SK-N-MC (cell line): ENCODE measurements around the gene ANKRD11.
"Not testable (repeated sequence)": the region's sequence is repeated elsewhere in the genome, so short reads cannot be mapped to it uniquely, and the experiment has no call there.

Source experiments
- DNase-seq: peaks from one replicate; pipeline ENCODE4 v3.0.0-alpha.2; 2011; ENCODE audit warnings: low read depth, low spot score
- H3K27ac ChIP-seq: fragments of 200-600 bp; sonication (generic); 2 replicates; pipeline ENCODE4 v1.5.1; 2016; ENCODE audit warnings: mixed run types
- H3K36me3 ChIP-seq: fragments of 200-600 bp; sonication (generic); 2 replicates; pipeline ENCODE4 v1.6.1; 2017; ENCODE audit warnings: antibody characterized with exemption, low read length, mixed read lengths; ENCODE audit not compliant: insufficient read depth
- H3K4me3 ChIP-seq: fragments of 200-600 bp; sonication (generic); 2 replicates; pipeline ENCODE4 v1.5.1; 2016
- H3K9ac ChIP-seq: fragments of 200-600 bp; sonication (generic); 2 replicates; pipeline ENCODE4 v1.8.0; 2017; ENCODE audit warnings: mixed run types, mixed read lengths; ENCODE audit not compliant: insufficient read length
- H3K9me3 ChIP-seq: fragments of 200-600 bp; sonication (generic); 2 replicates; pipeline ENCODE4 v1.6.1; 2017; ENCODE audit warnings: low read depth, mild to moderate bottlenecking, antibody characterized with exemption, low read length, moderate library complexity, mixed read lengths
- EZH2 ChIP-seq: fragments of 200-600 bp; sonication (generic); IDR thresholded peaks from one replicate; pipeline ENCODE4 v1.6.1; 2017; ENCODE audit warnings: antibody characterized with exemption
- FOXP2 ChIP-seq: optimal IDR thresholded peaks from 2 replicates; pipeline ENCODE3; 2011; ENCODE audit warnings: mild to moderate bottlenecking, moderate library complexity; ENCODE audit not compliant: insufficient read depth; ENCODE audit errors: extremely low read length, control extremely low read depth
- POLR2AphosphoS5 ChIP-seq: IDR thresholded peaks from 2 replicates; pipeline ENCODE4 v1.6.1; 2012; ENCODE audit warnings: mild to moderate bottlenecking, low read depth, low read length, borderline replicate concordance

ANKRD11 gene

GRCh38 chr16:89397331-89397861 is 93.0 kb downstream of the ANKRD11 start:
- H3K9ac ChIP-seq, result no peak overlapping the region
- no peak for DNase-seq
- no peak overlapping the region for H3K4me3 ChIP-seq
- H3K36me3 ChIP-seq, result no peaks in the 10 kb centered on the region
- H3K27ac ChIP-seq, result no peak overlapping the region
- no peaks in the 10 kb centered on the region for H3K9me3 ChIP-seq
- TF ChIP-seq EZH2, result no peak

- no peak for DNase-seq
- no peaks in the 10 kb centered on the region for H3K9me3 ChIP-seq
- no peak overlapping the region for H3K4me3 ChIP-seq
- no peak overlapping the region for H3K27ac ChIP-seq
- no peak overlapping the region for H3K9ac ChIP-seq
- TF ChIP-seq FOXP2, result no peak
- TF ChIP-seq EZH2, result no peak
- no peak for TF ChIP-seq POLR2AphosphoS5
- no peaks in the 10 kb centered on the region for H3K36me3 ChIP-seq
These were observed 94.2 kb downstream of the ANKRD11 start for GRCh38 chr16:89396156-89396555.

GRCh38 chr16:89395150-89396142 is 94.9 kb downstream of the ANKRD11 start:
- Histone ChIP-seq H3K9ac (no peak overlapping the region), H3K9me3 (no peaks in the 10 kb centered on the region), H3K27ac (no peak overlapping the region), H3K36me3 (no peaks in the 10 kb centered on the region), H3K4me3 (peak overlapping the region; percentile 35)
- no peak for DNase-seq
- TF ChIP-seq FOXP2 (no peak), POLR2AphosphoS5 (no peak), EZH2 (no peak)

GRCh38 chr16:89393738-89394406 is 96.5 kb downstream of the ANKRD11 start:
- Histone ChIP-seq H3K4me3 (no peak overlapping the region), H3K9me3 (no peaks in the 10 kb centered on the region), H3K9ac (no peak overlapping the region), H3K27ac (no peak overlapping the region), H3K36me3 (no peaks in the 10 kb centered on the region)
- no peak for DNase-seq
- TF ChIP-seq FOXP2, result no peak

- Histone ChIP-seq H3K27ac (no peak overlapping the region), H3K36me3 (no peaks in the 10 kb centered on the region), H3K4me3 (no peak overlapping the region), H3K9ac (no peak overlapping the region), H3K9me3 (no peaks in the 10 kb centered on the region)
- no peak for TF ChIP-seq POLR2AphosphoS5
- TF ChIP-seq EZH2, result no peak
- TF ChIP-seq FOXP2, result no peak
- no peak for DNase-seq
These were observed 97.3 kb downstream of the ANKRD11 start for GRCh38 chr16:89392881-89393737.

GRCh38 chr16:89390224-89390583 is 100.2 kb downstream of the ANKRD11 start:
- H3K27ac ChIP-seq, result not testable (repeated sequence)

GRCh38 chr16:89389504-89390223 is 100.7 kb downstream of the ANKRD11 start:
- H3K4me3 ChIP-seq, H3K36me3 ChIP-seq, H3K9me3 ChIP-seq, H3K27ac ChIP-seq, H3K9ac ChIP-seq, DNase-seq: not testable (repeated sequence)

More at GRCh38 chr16:89390224-89390583, 100.2 kb downstream of the ANKRD11 start:
- DNase-seq, H3K9me3 ChIP-seq, H3K9ac ChIP-seq, H3K36me3 ChIP-seq, H3K4me3 ChIP-seq: not testable (repeated sequence)

GRCh38 chr16:89388536-89388935 is 101.8 kb downstream of the ANKRD11 start:
- H3K36me3 ChIP-seq, result no peaks in the 10 kb centered on the region
- H3K9me3 ChIP-seq, result no peaks in the 10 kb centered on the region
- no peak for DNase-seq
- no peak for TF ChIP-seq POLR2AphosphoS5
- no peak overlapping the region for H3K4me3 ChIP-seq
- no peak overlapping the region for H3K9ac ChIP-seq
- H3K27ac ChIP-seq, result no peak overlapping the region
